Tibial nerve (tissue), 4 donors: ENCODE data around the gene SOX5.

Experiments
- CTCF ChIP-seq, 5 experiments: fragments of 200-600 bp in 3 of 5; fragments of 450-650 bp in 2 of 5; sonication (generic) in 3 of 5; IDR thresholded peaks; one replicate each; pipeline ENCODE4 v1.5.1; 2016 to 2019; ENCODE audit warnings: antibody characterized with exemption in 5 of 5, mild to moderate bottlenecking in 3 of 5, moderate library complexity in 2 of 5
- EP300 ChIP-seq, 2 donors: sonication (generic); formaldehyde crosslinking; IDR thresholded peaks; one replicate each; pipeline ENCODE4 v1.6.1; 2017; ENCODE audit warnings: antibody characterized with exemption in 2 of 2, mild to moderate bottlenecking in 1 of 2
- POLR2A ChIP-seq, 2 donors: fragments of 450-650 bp; IDR thresholded peaks; one replicate each; pipeline ENCODE4 v1.6.1; 2017; ENCODE audit warnings: antibody characterized with exemption in 2 of 2, mild to moderate bottlenecking in 2 of 2, moderate library complexity in 2 of 2

GRCh38 chr12:23576372-23576771, 373.1 kb downstream of the SOX5 start:
- TF ChIP-seq CTCF (IDR thresholded peaks at IDR 0.05): no peak
- TF ChIP-seq EP300 (IDR thresholded peaks at IDR 0.05): no peak
- no peak for TF ChIP-seq POLR2A (IDR thresholded peaks at IDR 0.05)
